ENCODE measurements around the gene RNF214. TPM values are rescaled to one million over a fixed set of nuclear protein-coding genes. Genes with fewer than 3 reads are reported as not detected.
A peak's percentile ranks its signal among the peaks of the same experiment; 100 is the strongest.

RNF214 gene
- total RNA-seq, 1 donor from 2014 or later: 28.9 TPM

DNA sequence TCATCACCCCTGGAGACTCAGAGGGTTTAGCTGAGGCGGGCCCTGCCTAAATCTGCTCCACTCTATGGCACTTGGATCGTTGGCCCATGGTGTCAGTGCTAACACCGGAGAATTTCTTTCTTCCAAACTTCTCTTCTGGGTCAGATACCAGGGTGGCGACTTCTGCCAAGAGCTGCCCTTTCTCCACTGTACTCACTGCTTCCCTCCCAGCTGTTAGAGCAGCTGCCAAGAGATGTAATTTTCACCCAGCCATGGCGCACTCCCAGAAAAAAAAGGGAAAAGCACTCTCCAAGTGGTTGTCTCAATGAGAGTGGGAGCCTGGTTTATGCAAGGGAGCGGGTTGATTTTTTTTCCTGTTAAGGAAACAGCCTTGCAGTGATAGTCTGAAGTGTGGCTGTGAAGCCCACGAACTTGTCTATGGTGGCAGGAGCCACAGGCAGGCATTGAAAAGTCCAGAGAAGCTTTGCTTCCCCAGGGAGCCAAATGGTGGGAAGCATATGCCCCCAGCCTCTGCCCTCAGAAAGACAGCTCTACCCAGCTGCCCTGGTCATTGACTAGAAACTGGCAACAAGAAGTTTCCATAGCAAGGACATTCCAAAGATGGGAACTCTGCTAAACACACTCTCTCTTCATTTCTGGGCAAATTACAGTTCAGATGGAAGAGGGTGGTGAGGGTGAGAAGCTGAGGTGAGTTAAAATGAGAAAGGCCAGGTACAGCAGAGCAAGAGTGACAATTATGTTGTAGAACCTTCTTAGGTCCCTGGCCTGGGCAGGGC, 11.3 kb upstream of the RNF214 start:
- no peak for ATAC-seq
- no peaks in the 10 kb centered on the region for H3K27me3 ChIP-seq (ENCODE audit: low read depth)
- H3K36me3 ChIP-seq: peaks cover 97% of the 10 kb centered on the region
- no peak for DNase-seq
- no peak overlapping the region for H3K4me3 ChIP-seq
- intact Hi-C loops (cut with DNase I): no loop called here
- TF ChIP-seq CTCF (IDR thresholded peaks at IDR 0.05): no peak
- peak overlapping the region; percentile 64 for H3K27ac ChIP-seq
- no peaks in the 10 kb centered on the region for H3K9me3 ChIP-seq
- peaks cover 47% of the 10 kb centered on the region for H3K4me1 ChIP-seq

- Histone ChIP-seq H3K36me3 (peaks cover 96% of the 10 kb centered on the region), H3K9me3 (no peaks in the 10 kb centered on the region), H3K4me1 (peaks cover 48% of the 10 kb centered on the region), H3K27me3 (ENCODE audit: low read depth) (no peaks in the 10 kb centered on the region), H3K4me3 (no peak overlapping the region), H3K27ac (peak overlapping the region; percentile 64)
- intact Hi-C loops (cut with DNase I): no loop called here
- ATAC-seq: peak; percentile 48 to 66
- no peak for DNase-seq
- TF ChIP-seq CTCF (IDR thresholded peaks at IDR 0.05): no peak
Observed at GRCh38 chr11:117221775-117222517, 10.5 kb upstream of the RNF214 start.

DNA sequence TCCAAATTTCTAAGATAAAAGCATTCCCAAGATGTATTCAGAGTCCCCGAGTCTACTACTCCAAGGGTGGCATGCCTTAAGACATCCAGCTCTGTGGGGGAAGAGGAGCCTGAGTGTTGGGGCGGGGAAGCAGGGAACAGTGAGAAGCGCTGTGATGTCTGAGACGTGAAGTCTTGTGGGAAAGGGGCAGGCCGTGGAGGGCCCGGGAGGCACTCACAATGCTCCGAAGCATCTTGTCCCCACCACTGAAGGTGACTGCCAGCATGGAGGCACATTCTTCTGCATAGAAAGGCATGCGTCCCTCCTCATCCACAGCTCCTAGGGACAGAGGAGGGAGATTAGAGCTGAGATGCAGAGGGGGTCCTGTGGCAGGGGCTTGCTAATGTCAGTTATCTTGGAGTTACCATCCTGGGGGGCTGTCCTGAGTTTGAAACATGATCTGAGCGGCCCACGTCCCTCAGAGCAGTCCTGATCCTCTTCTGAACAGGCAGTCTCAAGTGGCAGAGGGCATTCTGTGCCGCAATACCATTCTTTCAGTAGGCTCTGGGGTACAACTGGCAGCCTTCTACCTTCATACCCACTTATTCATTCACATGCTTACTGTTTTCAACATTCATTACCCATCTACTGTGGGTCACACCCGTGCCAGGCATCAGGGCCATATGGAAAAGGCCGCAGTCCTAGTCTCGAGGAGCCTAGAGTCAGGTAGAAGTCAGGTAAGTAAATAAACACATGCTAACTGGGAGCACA, 9.3 kb upstream of the RNF214 start:
- TF ChIP-seq CTCF (IDR thresholded peaks at IDR 0.05): no peak
- intact Hi-C loops (cut with DNase I): no loop called here
- H3K9me3 ChIP-seq: no peaks in the 10 kb centered on the region
- no peak overlapping the region for H3K27ac ChIP-seq
- no peaks in the 10 kb centered on the region for H3K27me3 ChIP-seq (ENCODE audit: low read depth)
- H3K36me3 ChIP-seq: peaks cover 96% of the 10 kb centered on the region
- H3K4me3 ChIP-seq: no peak overlapping the region
- H3K4me1 ChIP-seq: peaks cover 37% of the 10 kb centered on the region
- DNase-seq: no peak
- no peak for ATAC-seq

DNA sequence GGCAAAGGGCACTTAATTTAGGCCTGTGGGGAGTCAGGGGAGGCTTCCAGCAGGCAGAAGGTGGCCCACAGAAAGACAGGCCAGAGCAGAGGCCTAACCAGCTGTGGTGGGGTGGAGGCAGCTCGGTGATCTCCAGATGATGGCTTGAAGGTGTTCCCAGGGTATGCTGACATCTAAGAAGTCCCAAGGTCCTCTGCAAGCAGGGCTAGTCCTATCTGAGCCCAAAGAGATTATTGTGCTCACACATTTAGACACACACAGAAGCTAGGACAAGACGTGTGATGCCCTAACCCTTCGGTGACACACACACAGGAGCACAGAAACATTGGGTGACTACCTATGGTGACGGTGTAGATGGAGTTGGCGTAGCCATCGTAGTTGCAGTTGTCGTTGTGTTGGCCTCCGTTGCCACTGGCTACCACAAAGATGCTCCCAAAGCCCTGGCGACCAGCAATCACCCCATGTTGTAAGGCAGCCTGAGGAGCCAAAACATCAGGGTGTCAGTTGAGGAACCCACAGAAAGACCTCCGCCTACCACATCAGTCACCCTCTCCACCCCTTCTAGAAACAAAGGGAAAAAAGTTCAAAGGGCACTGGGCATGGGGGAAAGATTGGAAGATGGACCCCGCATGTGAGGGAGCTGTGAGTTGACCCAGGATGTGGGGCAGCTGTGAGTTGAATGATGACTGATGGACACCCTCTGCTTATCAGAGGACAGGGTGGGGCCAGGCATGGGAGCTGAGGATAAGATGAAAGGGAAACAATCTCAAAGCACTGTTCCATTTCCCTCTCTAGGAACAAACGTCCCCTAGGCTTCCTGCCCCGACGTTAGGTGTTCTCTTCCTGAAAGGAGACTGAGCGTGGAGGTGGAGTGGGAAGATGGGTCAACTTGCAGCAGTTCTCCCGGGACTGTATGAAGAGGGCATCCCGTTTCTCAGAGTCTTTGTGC, 8.5 kb upstream of the RNF214 start:
- DNase-seq: no peak
- Histone ChIP-seq H3K4me1 (peaks cover 32% of the 10 kb centered on the region), H3K9me3 (no peaks in the 10 kb centered on the region), H3K4me3 (no peak overlapping the region), H3K36me3 (peaks cover 96% of the 10 kb centered on the region), H3K27ac (no peak overlapping the region), H3K27me3 (ENCODE audit: low read depth) (no peaks in the 10 kb centered on the region)
- intact Hi-C loops (cut with DNase I): no loop called here
- no peak for TF ChIP-seq CTCF (IDR thresholded peaks at IDR 0.05)
- ATAC-seq: no peak

Measured in lower lobe of right lung (tissue), 2 donors.